GM23248 (cell line): Measurements from ENCODE around the gene PDSS2.

ENCODE experiments used
- EZH2 ChIP-seq: fragments of 200-600 bp; sonication (generic); IDR thresholded peaks from 2 replicates; pipeline ENCODE4 v1.6.1; 2018; ENCODE audit warnings: antibody characterized with exemption, mild to moderate bottlenecking; ENCODE audit not compliant: insufficient read depth, poor library complexity, severe bottlenecking
- EZH2phosphoT487 ChIP-seq: fragments of 200-600 bp; sonication (generic); IDR thresholded peaks from 2 replicates; pipeline ENCODE4 v1.6.1; 2018; ENCODE audit warnings: antibody characterized with exemption, moderate library complexity, mild to moderate bottlenecking, low read depth; ENCODE audit not compliant: insufficient read depth

DNA sequence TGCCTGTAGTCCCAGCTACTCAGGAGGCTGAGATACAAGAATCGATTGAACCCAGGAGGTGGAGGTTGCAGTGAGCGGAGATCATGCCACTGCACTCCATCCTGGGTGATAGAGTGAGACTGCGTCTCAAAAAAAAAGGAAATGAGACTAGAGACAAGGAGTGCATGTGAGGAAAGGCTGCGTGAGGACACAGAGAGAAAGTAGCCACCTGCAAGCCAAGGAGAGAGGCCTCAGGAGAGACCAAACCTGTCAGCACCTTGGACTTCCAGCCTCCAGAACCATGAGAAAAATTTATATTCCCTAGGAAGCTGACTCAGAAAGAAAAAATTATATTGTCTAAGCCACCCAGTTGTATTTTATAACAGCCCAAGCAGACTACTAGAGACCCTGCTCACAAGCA is 336.6 kb downstream of the PDSS2 start:
- TF ChIP-seq EZH2 (no peak), EZH2phosphoT487 (no peak)
